ENCODE results near the gene CAMKK2.

CAMKK2 gene

GRCh38 chr12:121237415-121237814 is 59.1 kb downstream of the CAMKK2 start:
- Histone ChIP-seq H3K4me2 (ENCODE audit: low read length) (no peak overlapping the region), H3K27me3 (ENCODE audit: control insufficient read depth, low read length) (no peaks in the 10 kb centered on the region), H3K27ac (ENCODE audit: low read depth, low read length) (no peak overlapping the region), H3K4me1 (ENCODE audit: control insufficient read depth, low read length) (no peaks in the 10 kb centered on the region), H3K36me3 (ENCODE audit: control insufficient read depth, low read length) (peaks cover 6% of the 10 kb centered on the region; the same call in 1 of the 2 replicates), H3K4me3 (ENCODE audit: low read length) (no peak overlapping the region), H3K9me3 (ENCODE audit: control insufficient read depth, insufficient read depth, low read length) (no peaks in the 10 kb centered on the region), H3F3A (ENCODE audit: control insufficient read depth, insufficient read depth) (no peaks in the 10 kb centered on the region), H3K79me2 (ENCODE audit: control insufficient read depth, low read length) (no peaks in the 10 kb centered on the region), H4K20me1 (ENCODE audit: control insufficient read depth, insufficient read depth, low read depth, low read length) (no peaks in the 10 kb centered on the region), H3K9me2 (replicated peaks; ENCODE audit: control insufficient read depth, low read length) (no peaks in the 10 kb centered on the region)
- no peak for TF ChIP-seq CTCF (IDR thresholded peaks at IDR 0.05; ENCODE audit: low read depth, low read length, poor library complexity, severe bottlenecking)
- no peak for TF ChIP-seq EZH2phosphoT487 (IDR thresholded peaks at IDR 0.05; ENCODE audit: borderline replicate concordance, low read length)

- H3K4me3 ChIP-seq (ENCODE audit: low read length), result no peak overlapping the region
- H3K27me3 ChIP-seq (ENCODE audit: control insufficient read depth, low read length), result no peaks in the 10 kb centered on the region
- no peaks in the 10 kb centered on the region for H3K9me2 ChIP-seq (replicated peaks; ENCODE audit: control insufficient read depth, low read length)
- no peak for TF ChIP-seq CTCF (IDR thresholded peaks at IDR 0.05; ENCODE audit: low read depth, low read length, poor library complexity, severe bottlenecking)
- no peak for TF ChIP-seq EZH2phosphoT487 (IDR thresholded peaks at IDR 0.05; ENCODE audit: borderline replicate concordance, low read length)
- H3K9me3 ChIP-seq (ENCODE audit: control insufficient read depth, insufficient read depth, low read length), result no peaks in the 10 kb centered on the region
- H3K27ac ChIP-seq (ENCODE audit: low read depth, low read length), result no peak overlapping the region
- H3K4me2 ChIP-seq (ENCODE audit: low read length), result no peak overlapping the region
- H3K4me1 ChIP-seq (ENCODE audit: control insufficient read depth, low read length), result no peaks in the 10 kb centered on the region
- H3K36me3 ChIP-seq (ENCODE audit: control insufficient read depth, low read length), result peaks cover 6% of the 10 kb centered on the region; the same call in 1 of the 2 replicates
- no peaks in the 10 kb centered on the region for H4K20me1 ChIP-seq (ENCODE audit: control insufficient read depth, insufficient read depth, low read depth, low read length)
- H3F3A ChIP-seq (ENCODE audit: control insufficient read depth, insufficient read depth), result no peaks in the 10 kb centered on the region
- H3K79me2 ChIP-seq (ENCODE audit: control insufficient read depth, low read length), result no peaks in the 10 kb centered on the region
Measured at GRCh38 chr12:121236776-121237175, 59.7 kb downstream of the CAMKK2 start.

- Histone ChIP-seq H3K9me3 (ENCODE audit: control insufficient read depth, insufficient read depth, low read length) (no peaks in the 10 kb centered on the region), H3K4me1 (ENCODE audit: control insufficient read depth, low read length) (0 out of 2 replicates have a peak, but pooled peaks cover 2% of the 10 kb centered on the region), H3K79me2 (ENCODE audit: control insufficient read depth, low read length) (no peaks in the 10 kb centered on the region), H3K4me2 (ENCODE audit: low read length) (no peak overlapping the region), H3K4me3 (ENCODE audit: low read length) (no peak overlapping the region), H3K36me3 (ENCODE audit: control insufficient read depth, low read length) (no peaks in the 10 kb centered on the region), H3K27ac (ENCODE audit: low read depth, low read length) (no peak overlapping the region), H4K20me1 (ENCODE audit: control insufficient read depth, insufficient read depth, low read depth, low read length) (no peaks in the 10 kb centered on the region), H3K9me2 (replicated peaks; ENCODE audit: control insufficient read depth, low read length) (no peaks in the 10 kb centered on the region), H3F3A (ENCODE audit: control insufficient read depth, insufficient read depth) (no peaks in the 10 kb centered on the region), H3K27me3 (ENCODE audit: control insufficient read depth, low read length) (no peaks in the 10 kb centered on the region)
- no peak for TF ChIP-seq CTCF (IDR thresholded peaks at IDR 0.05; ENCODE audit: low read depth, low read length, poor library complexity, severe bottlenecking)
- TF ChIP-seq EZH2phosphoT487 (IDR thresholded peaks at IDR 0.05; ENCODE audit: borderline replicate concordance, low read length), result no peak
Measured at GRCh38 chr12:121233628-121234020, 62.9 kb downstream of the CAMKK2 start.

Data from DOHH2 (cell line).